GM23248 (cell line): Measurements from ENCODE around the gene MADCAM1. TPM values are rescaled to one million over a fixed set of nuclear protein-coding genes. Genes with fewer than 3 reads are reported as not detected.

Experiments
- DNase-seq: peaks from one replicate; pipeline ENCODE4 v3.0.0-alpha.2; 2015
- H2AFZ ChIP-seq: fragments of 200-600 bp; sonication (generic); 2 replicates; pipeline ENCODE4 v1.6.1; 2016; ENCODE audit warnings: antibody characterized with exemption
- H3F3A ChIP-seq: fragments of 200-600 bp; sonication (generic); 2 replicates; pipeline ENCODE4 v1.6.1; 2016; ENCODE audit warnings: mild to moderate bottlenecking, antibody characterized with exemption, mixed run types; ENCODE audit not compliant: insufficient read depth
- H3K27ac ChIP-seq: fragments of 200-600 bp; sonication (generic); 2 replicates; pipeline ENCODE4 v1.5.1; 2016; ENCODE audit warnings: mild to moderate bottlenecking
- H3K27me3 ChIP-seq: fragments of 200-600 bp; sonication (generic); replicated peaks from 2 replicates; pipeline ENCODE4 v1.6.1; 2016; ENCODE audit warnings: mild to moderate bottlenecking; ENCODE audit not compliant: insufficient read depth
- H3K36me3 ChIP-seq: fragments of 200-600 bp; sonication (generic); 2 replicates; pipeline ENCODE4 v1.6.1; 2016; ENCODE audit warnings: low read depth, mild to moderate bottlenecking
- H3K4me1 ChIP-seq: fragments of 200-600 bp; sonication (generic); 2 replicates; pipeline ENCODE4 v1.6.1; 2016; ENCODE audit warnings: mild to moderate bottlenecking; ENCODE audit not compliant: insufficient read depth
- H3K4me2 ChIP-seq: fragments of 200-600 bp; sonication (generic); one replicate; pipeline ENCODE4 v1.6.1; 2016; ENCODE audit warnings: mild to moderate bottlenecking; ENCODE audit not compliant: unreplicated experiment
- H3K4me3 ChIP-seq: fragments of 200-600 bp; sonication (generic); 2 replicates; pipeline ENCODE4 v1.5.1; 2016; ENCODE audit warnings: mild to moderate bottlenecking
- H3K79me2 ChIP-seq: fragments of 200-600 bp; sonication (generic); 2 replicates; pipeline ENCODE4 v1.6.1; 2016; ENCODE audit warnings: mild to moderate bottlenecking; ENCODE audit not compliant: insufficient read depth
- H3K9ac ChIP-seq: fragments of 200-600 bp; sonication (generic); 2 replicates; pipeline ENCODE4 v1.6.1; 2016; ENCODE audit warnings: mild to moderate bottlenecking
- H3K9me2 ChIP-seq: fragments of 200-600 bp; sonication (generic); 2 replicates; pipeline ENCODE4 v1.6.1; 2016; ENCODE audit warnings: mixed run types, mild to moderate bottlenecking, moderate library complexity; ENCODE audit not compliant: insufficient read depth
- H3K9me3 ChIP-seq: fragments of 200-600 bp; sonication (generic); one replicate; pipeline ENCODE4 v1.6.1; 2017; ENCODE audit warnings: low read depth
- H4K20me1 ChIP-seq: fragments of 200-600 bp; sonication (generic); 2 replicates; pipeline ENCODE4 v1.6.0; 2016; ENCODE audit not compliant: insufficient read depth
- EZH2 ChIP-seq: fragments of 200-600 bp; sonication (generic); IDR thresholded peaks from 2 replicates; pipeline ENCODE4 v1.6.1; 2018; ENCODE audit warnings: antibody characterized with exemption, mild to moderate bottlenecking; ENCODE audit not compliant: insufficient read depth, poor library complexity, severe bottlenecking
- EZH2phosphoT487 ChIP-seq: fragments of 200-600 bp; sonication (generic); IDR thresholded peaks from 2 replicates; pipeline ENCODE4 v1.6.1; 2018; ENCODE audit warnings: antibody characterized with exemption, moderate library complexity, mild to moderate bottlenecking, low read depth; ENCODE audit not compliant: insufficient read depth
- WGBS, 2 experiments: methylation state at CpG; one replicate each; pipeline ENCODE4 v1.1.6; 2015 to 2017; ENCODE audit warnings: low lambda C conversion rate in 2 of 2, low coverage in 1 of 2; ENCODE audit errors: missing lambda C conversion rate in 2 of 2; 5-methylcytosine and 5-hydroxymethylcytosine counted together
- in situ Hi-C: fragments of 300-500 bp; cut with MboI; formaldehyde crosslinking; loops from 2 replicates; pipeline ENCODE4 v1.15.0; 2020
- polyA plus RNA-seq: library from polyadenylated mRNA; unstranded; fragments of >200 nt; fragmentation: Nextera tagmentation; extraction: Ambion mirVana; gene quantifications from 2 replicates; pipeline ENCODE4 v1.2.1, GENCODE V29; 2016
- total RNA-seq: library from RNA; depleted of rRNA; stranded (reverse); fragments of >200 nt; shearing (Covaris generic); gene quantifications from 2 replicates; pipeline ENCODE4 v1.2.3, GENCODE V29; 2014

MADCAM1 gene
- total and polyA plus RNA-seq, 2 experiments from 2014 or later: 0.38 to 0.54 TPM

DNA sequence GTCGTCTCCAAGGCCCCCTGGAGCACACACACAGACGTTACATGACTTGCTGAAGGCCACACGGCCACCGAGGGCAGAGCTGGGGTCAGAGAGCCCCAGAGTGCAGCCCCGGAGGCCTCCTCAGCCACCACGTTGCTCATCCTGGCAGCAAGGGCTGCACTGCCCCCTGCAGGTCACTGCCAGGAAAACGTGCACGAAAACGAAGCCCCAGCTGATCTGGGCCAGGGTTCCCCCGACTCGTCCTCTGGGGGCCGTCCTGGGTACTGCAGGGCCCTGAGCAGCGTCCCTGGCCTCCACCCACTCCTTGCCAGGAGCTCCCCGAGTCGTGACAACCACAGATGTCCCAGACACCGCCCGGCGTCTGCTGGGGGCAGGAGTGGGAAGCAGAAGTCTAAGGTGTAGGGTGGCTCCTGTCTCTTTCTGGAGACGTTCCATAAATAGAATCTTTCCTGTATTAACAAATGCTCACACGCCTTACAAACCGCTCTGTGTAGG, 14.4 kb downstream of the MADCAM1 start:
- H3K9ac ChIP-seq: no peak overlapping the region
- peak; percentile 90 for DNase-seq
- H3F3A ChIP-seq: no peaks in the 10 kb centered on the region
- no peaks in the 10 kb centered on the region for H3K9me3 ChIP-seq
- TF ChIP-seq EZH2: no peak
- no peak for TF ChIP-seq EZH2phosphoT487
- H3K4me3 ChIP-seq: no peak overlapping the region
- no peaks in the 10 kb centered on the region for H4K20me1 ChIP-seq
- H3K4me1 ChIP-seq: no peaks in the 10 kb centered on the region; the same call in 1 of the 2 replicates
- in situ Hi-C loops: no loop called here
- no peaks in the 10 kb centered on the region for H3K9me2 ChIP-seq
- H3K79me2 ChIP-seq: peaks cover 13% of the 10 kb centered on the region
- H2AFZ ChIP-seq: 0 out of 2 replicates have a peak overlapping the region, but pooled peaks have one; percentile 15
- no peaks in the 10 kb centered on the region for H3K27me3 ChIP-seq
- no peak overlapping the region for H3K4me2 ChIP-seq
- H3K27ac ChIP-seq: peak overlapping the region; percentile 35; the same call in 1 of the 2 replicates
- no peaks in the 10 kb centered on the region for H3K36me3 ChIP-seq
- 25 to 27% methylated on average over 16 to 19 of the region's 21 CpGs for WGBS, 2 experiments

DNA sequence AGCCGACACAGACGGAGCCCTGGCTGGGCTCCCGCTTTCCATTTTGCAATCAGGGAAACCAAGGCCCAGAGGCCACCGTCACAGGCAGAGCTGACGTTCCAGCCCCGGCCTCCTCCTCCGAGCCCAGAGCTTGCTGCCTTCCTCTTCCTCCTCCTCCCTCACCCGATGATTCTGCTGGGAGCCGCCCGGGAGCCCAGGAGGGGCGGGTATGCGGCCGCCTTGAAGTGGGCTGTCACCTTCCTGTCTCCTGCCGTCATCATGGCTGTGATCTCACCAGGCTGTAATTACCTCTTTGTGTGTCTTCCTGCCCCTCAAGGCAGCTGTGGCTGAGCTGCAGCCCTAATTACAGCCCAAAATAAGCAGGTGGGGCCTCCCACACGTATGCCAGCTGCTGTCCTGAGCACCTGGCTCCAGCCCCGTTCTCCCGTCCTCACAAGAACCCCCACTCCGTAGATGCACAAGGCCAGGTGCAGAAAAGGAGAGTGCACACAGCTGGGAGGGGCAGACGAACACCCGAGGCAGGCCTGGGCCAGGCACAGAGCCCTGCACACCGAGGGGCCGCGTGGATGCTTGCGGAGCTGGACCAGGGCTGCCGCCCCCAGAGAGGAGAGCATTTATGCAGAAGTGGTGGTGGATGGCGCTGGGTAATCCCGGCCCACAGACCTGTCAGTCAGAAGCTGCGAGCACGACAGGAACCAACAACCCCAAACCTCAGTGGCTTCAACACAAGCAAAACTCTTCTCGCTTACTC, 15.0 kb downstream of the MADCAM1 start:
- H2AFZ ChIP-seq: 0 out of 2 replicates have a peak overlapping the region, but pooled peaks have one; percentile 15
- H3K27ac ChIP-seq: peak overlapping the region; percentile 35; the same call in 1 of the 2 replicates
- H4K20me1 ChIP-seq: no peaks in the 10 kb centered on the region
- no peaks in the 10 kb centered on the region for H3K9me3 ChIP-seq
- DNase-seq: peak; percentile 42
- no peak overlapping the region for H3K4me3 ChIP-seq
- in situ Hi-C loops: no loop called here
- TF ChIP-seq EZH2 (no peak), EZH2phosphoT487 (no peak)
- H3K36me3 ChIP-seq: no peaks in the 10 kb centered on the region
- WGBS, 2 experiments: 74 to 78% methylated on average over 30 of the region's 30 CpGs
- H3F3A ChIP-seq: no peaks in the 10 kb centered on the region
- H3K79me2 ChIP-seq: peaks cover 13% of the 10 kb centered on the region
- no peak overlapping the region for H3K9ac ChIP-seq
- no peaks in the 10 kb centered on the region; the same call in 1 of the 2 replicates for H3K4me1 ChIP-seq
- no peaks in the 10 kb centered on the region for H3K9me2 ChIP-seq
- no peak overlapping the region for H3K4me2 ChIP-seq
- no peaks in the 10 kb centered on the region for H3K27me3 ChIP-seq

DNA sequence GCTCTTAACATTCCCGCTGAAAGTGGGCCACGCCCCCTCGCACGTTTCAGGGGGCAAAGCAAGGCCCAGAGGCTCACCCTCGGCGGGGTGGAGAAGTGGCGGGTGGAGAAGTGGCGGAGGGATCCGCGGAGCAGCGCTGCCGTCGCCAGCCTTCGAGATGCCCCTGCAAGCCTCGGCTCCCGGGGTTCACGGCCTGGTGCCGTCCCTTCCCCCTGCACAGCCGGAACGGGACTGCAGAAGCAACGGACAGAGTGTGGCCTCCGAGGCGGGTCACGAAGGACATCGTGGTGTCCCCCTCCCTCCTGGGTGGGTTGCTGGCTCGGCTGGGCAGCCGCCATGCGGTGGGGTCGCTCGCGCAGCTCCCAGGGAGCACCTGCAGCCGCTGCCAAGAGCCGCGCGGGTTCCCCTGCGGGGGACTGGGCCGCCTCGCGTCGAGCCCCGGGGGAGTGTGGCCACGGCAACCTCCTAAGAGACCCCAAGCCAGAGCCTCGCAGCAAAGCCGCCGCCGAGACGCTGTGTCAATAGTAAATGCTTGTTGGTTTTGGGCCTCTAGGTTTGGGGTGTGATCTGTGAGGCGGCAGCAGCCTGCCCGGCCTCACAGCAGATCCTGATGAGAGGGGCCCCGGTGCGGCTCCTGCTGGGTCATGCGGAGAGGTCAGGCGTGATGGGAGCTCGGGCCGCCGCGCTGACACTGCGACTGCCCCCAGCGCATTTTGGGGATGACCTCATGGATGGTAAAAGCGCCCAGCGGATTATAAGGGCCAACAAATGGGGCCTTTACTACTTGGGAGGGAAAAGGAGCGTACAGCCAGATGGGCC, 16.5 kb downstream of the MADCAM1 start:
- no peak for TF ChIP-seq EZH2phosphoT487
- no peak for TF ChIP-seq EZH2
- Histone ChIP-seq H3K9me2 (no peaks in the 10 kb centered on the region), H2AFZ (no peak overlapping the region), H3K9me3 (no peaks in the 10 kb centered on the region), H3K27me3 (no peaks in the 10 kb centered on the region), H3K4me1 (no peaks in the 10 kb centered on the region; the same call in 1 of the 2 replicates), H3K9ac (no peak overlapping the region), H3K36me3 (no peaks in the 10 kb centered on the region), H3K4me2 (no peak overlapping the region), H3K79me2 (peaks cover 13% of the 10 kb centered on the region), H3F3A (no peaks in the 10 kb centered on the region), H3K27ac (no peak overlapping the region), H4K20me1 (no peaks in the 10 kb centered on the region), H3K4me3 (no peak overlapping the region)
- 70 to 75% methylated on average over 50 to 62 of the region's 62 CpGs for WGBS, 2 experiments
- in situ Hi-C loops: no loop called here
- no peak for DNase-seq

DNA sequence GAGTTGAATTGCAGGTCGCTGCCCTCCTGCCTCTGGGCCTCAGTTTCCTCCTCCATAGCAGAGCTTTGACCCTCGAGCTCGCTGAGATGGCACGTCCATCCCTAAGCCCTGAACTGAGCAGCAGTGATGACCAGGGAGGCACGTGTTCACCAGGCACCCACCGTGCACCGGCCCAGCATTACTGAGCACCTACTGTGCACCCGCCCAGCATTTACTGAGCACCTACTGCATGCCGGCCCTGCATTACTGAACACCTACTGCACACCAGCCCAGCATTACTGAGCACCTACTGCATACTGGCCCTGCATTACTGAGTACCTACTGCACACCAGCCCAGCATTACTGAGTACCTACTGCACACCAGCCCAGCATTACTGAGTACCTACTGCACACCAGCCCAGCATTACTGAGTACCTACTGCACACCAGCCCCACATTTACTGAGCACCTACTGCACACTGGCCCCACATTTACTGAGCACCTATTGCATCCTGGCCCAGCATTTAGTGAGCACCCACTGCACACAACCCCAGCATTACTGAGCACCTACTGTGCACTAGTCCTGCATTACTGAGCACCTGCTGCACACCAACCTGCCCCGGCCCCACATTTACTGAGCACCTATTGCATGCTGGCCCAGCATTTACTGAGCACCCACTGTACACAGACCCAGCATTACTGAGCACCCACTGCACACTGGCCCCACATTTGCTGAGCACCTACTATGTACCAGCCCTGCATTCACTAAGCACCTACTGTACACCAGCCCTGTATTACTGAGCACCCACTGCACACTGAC, 17.3 kb downstream of the MADCAM1 start:
- TF ChIP-seq EZH2 (no peak), EZH2phosphoT487 (no peak)
- H3K36me3 ChIP-seq: no peaks in the 10 kb centered on the region
- no peaks in the 10 kb centered on the region for H3K9me2 ChIP-seq
- H4K20me1 ChIP-seq: no peaks in the 10 kb centered on the region
- H3K4me3 ChIP-seq: no peak overlapping the region
- H3K27ac ChIP-seq: no peak overlapping the region
- H3K4me2 ChIP-seq: no peak overlapping the region
- H3K27me3 ChIP-seq: no peaks in the 10 kb centered on the region
- H3K9ac ChIP-seq: no peak overlapping the region
- H3K4me1 ChIP-seq: no peaks in the 10 kb centered on the region
- H2AFZ ChIP-seq: no peak overlapping the region
- in situ Hi-C loops: no loop called here
- H3F3A ChIP-seq: no peaks in the 10 kb centered on the region
- WGBS, 2 experiments: 87 to 88% methylated on average over 10 of the region's 10 CpGs
- no peak for DNase-seq
- no peaks in the 10 kb centered on the region for H3K9me3 ChIP-seq
- H3K79me2 ChIP-seq: peaks cover 5% of the 10 kb centered on the region
